ENCODE measurements around the gene ARFGEF2.

DNA sequence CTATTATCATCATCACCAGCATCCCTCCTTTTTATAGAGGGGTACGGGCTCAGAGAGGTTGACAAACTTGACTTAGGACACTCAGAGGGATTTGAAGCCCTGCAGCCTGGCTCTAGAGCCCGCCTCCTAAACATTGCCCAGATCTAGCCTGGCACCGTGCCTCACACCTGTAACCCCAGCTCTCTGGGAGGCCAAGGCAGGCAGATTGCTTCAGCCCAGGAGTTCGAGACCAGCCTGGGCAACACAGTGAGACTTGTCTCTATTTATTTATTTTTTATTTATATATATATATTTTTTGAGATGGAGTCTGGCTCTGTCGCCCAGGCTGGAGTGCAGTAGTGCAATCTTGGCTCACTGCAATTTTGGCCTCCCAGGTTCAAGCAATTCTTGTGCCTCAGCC, 118.3 kb downstream of the ARFGEF2 start:
- TF ChIP-seq, protein P1, sequence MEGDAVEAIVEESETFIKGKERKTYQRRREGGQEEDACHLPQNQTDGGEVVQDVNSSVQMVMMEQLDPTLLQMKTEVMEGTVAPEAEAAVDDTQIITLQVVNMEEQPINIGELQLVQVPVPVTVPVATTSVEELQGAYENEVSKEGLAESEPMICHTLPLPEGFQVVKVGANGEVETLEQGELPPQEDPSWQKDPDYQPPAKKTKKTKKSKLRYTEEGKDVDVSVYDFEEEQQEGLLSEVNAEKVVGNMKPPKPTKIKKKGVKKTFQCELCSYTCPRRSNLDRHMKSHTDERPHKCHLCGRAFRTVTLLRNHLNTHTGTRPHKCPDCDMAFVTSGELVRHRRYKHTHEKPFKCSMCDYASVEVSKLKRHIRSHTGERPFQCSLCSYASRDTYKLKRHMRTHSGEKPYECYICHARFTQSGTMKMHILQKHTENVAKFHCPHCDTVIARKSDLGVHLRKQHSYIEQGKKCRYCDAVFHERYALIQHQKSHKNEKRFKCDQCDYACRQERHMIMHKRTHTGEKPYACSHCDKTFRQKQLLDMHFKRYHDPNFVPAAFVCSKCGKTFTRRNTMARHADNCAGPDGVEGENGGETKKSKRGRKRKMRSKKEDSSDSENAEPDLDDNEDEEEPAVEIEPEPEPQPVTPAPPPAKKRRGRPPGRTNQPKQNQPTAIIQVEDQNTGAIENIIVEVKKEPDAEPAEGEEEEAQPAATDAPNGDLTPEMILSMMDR (IDR thresholded peaks at IDR 0.05; ENCODE audit: extremely low read depth in 1 of 2, insufficient read depth in 1 of 2, low read depth in 1 of 2, low read length in 2 of 2) = no peak
- TF ChIP-seq POLR2A (IDR thresholded peaks at IDR 0.05; ENCODE audit: low read depth, low read length) = no peak
- no peak for TF ChIP-seq JUN (IDR thresholded peaks at IDR 0.05; ENCODE audit: borderline replicate concordance, insufficient read depth, insufficient read length, low read depth)
- no peak for TF ChIP-seq EZH2 (IDR thresholded peaks at IDR 0.05; ENCODE audit: borderline replicate concordance, low read depth, low read length, severe bottlenecking)
- no peak for TF ChIP-seq MYC (IDR thresholded peaks at IDR 0.05; ENCODE audit: low read depth, low read length)
- no peak for TF ChIP-seq FOS (IDR thresholded peaks at IDR 0.05; ENCODE audit: borderline replicate concordance, insufficient read depth, low read length)
- TF ChIP-seq, protein P2, sequence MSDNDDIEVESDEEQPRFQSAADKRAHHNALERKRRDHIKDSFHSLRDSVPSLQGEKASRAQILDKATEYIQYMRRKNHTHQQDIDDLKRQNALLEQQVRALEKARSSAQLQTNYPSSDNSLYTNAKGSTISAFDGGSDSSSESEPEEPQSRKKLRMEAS (IDR thresholded peaks at IDR 0.05; ENCODE audit: insufficient read depth, insufficient read length) = no peak
